Measurements from ENCODE around the gene MAP4K5. TPM values are rescaled to one million over a fixed set of nuclear protein-coding genes. Genes with fewer than 3 reads are reported as not detected.

MAP4K5 gene
- total RNA-seq, 1 experiment from 2014 or later = 64.8 TPM

DNA sequence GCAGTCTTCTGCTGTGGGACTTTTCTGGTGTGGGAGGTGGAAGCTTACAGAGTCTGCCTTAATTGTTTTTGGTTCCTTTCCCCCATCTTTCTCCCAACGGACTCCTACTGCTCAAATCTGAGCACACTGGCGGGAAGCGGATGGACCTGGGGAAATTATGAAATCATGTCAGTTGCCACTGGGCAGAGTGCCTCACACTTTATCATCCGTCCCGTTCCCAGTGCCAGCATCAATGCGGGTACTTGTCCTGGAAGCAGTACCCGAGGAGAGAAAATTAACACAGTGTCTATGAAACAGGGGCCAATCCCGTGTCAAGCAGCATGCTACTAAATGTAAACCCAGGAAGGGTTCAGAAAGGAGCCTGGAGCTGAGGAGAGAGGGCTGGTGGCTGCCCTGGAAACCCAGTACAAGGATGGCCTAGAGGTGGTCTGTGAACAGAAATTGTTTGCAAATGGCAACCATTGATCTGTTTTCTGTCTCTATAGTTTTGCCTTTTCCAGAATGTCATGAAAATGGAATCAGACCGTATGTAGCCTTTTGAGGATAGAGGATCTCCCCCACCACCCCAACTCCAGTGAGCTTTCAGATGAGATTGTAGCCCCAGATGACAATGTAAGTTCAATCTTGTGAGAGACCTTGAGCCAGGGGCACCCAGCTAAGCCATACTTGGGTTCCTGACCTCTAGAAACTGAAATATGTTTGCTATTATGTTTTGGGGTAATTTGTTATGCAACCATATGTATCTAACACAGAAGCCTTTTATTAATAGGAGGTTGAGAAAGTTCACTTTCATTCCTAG is 134.8 kb downstream of the MAP4K5 start:
- Histone ChIP-seq H3K27me3 (replicated peaks) (no peaks in the 10 kb centered on the region), H3K4me1 (replicated peaks) (peaks cover 34% of the 10 kb centered on the region), H3K9me3 (replicated peaks) (no peaks in the 10 kb centered on the region), H3K27ac (peak overlapping the region; percentile 60), H3K36me3 (no peaks in the 10 kb centered on the region; the same call in 1 of the 2 replicates), H3K4me3 (peak overlapping the region; percentile 59)
- DNase-seq (ENCODE audit: low read depth in 1 of 2, low spot score in 2 of 2) = no peak

DNA sequence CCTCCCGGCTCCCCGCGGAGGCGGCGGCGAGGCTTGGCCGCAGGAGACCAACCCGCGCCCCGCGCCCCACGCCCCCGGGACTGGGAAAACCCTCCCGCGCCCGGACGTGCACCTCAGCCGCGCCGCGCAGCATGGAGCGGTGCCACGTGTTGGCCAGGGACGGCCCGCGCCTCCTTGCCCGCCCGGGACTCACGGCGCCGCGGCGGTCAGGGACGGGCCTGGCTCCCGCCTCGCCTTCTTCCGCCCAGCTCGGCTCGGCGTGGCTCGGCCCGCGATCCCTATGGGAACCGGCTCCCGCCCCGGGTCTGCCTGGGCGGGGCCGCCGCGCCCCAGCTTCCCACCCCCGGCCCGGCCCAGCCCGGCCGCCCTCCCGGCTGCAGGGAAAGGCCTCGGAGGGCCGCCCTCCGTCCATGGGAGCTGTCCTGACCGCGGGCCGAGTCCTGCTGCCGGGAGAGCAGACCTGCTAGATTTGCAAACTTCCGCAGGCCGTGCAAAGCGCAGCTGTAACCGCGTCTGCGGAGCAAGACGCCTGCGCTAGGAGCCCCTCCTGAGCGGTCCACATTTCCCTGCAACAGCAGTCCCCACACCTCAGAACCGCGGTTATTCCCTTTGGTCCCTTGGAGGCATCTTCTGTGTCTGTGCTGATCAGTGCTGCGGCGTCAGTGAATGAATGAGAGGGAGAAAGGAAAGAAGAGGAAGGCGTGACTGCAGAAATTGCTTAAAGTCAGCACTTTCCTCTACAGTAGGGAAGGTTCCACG is 135.6 kb downstream of the MAP4K5 start, which contains the start of gene CDKL1:
Gene CDKL1 (minus strand): TSS at position 251 of the 759 bp plus-strand sequence. CDS start 1,013 bp downstream, outside the sequence.
- H3K27ac ChIP-seq = peak within 1 kb of the TSS; percentile 60
- H3K4me1 ChIP-seq (replicated peaks) = peaks cover 34% of the 10 kb centered on the region
- H3K9me3 ChIP-seq (replicated peaks) = no peaks in the 10 kb centered on the region
- H3K4me3 ChIP-seq = peak within 1 kb of the TSS; percentile 59
- peak; percentile 65 to 69 for DNase-seq (ENCODE audit: low read depth in 1 of 2, low spot score in 2 of 2)
- no peaks in the 10 kb centered on the region; the same call in 1 of the 2 replicates for H3K36me3 ChIP-seq
- H3K27me3 ChIP-seq (replicated peaks) = no peaks in the 10 kb centered on the region

- Histone ChIP-seq H3K9me3 (replicated peaks) (no peaks in the 10 kb centered on the region), H3K27me3 (replicated peaks) (no peaks in the 10 kb centered on the region), H3K36me3 (no peaks in the 10 kb centered on the region; the same call in 1 of the 2 replicates), H3K4me1 (replicated peaks) (peaks cover 30% of the 10 kb centered on the region), H3K27ac (no peak overlapping the region), H3K4me3 (no peak overlapping the region)
- no peak for DNase-seq (ENCODE audit: low read depth in 1 of 2, low spot score in 2 of 2)
Measured at GRCh38 chr14:50395448-50395847, 136.9 kb downstream of the MAP4K5 start.

DNA sequence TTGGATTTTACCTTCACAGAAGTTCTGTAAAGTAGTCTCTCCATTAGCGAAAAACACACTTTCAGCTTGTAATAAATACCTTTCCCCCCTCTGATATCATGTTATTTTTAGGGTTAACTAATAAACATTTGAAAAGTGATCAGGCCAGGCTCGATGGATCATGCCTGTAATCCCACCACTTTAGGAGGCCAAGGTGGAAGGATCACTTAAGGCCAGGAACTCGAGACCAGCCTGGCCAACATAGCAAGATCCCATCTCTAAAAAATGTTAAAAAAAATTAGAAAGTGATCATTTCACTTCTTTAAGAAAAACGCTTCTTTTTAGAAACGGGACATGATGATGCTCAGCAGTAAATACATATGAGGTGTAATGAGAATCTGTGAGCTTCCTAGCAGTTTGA is 137.7 kb downstream of the MAP4K5 start:
- Histone ChIP-seq H3K9me3 (replicated peaks) (no peaks in the 10 kb centered on the region), H3K4me3 (no peak overlapping the region), H3K27ac (no peak overlapping the region), H3K4me1 (replicated peaks) (peaks cover 23% of the 10 kb centered on the region), H3K27me3 (replicated peaks) (no peaks in the 10 kb centered on the region), H3K36me3 (no peaks in the 10 kb centered on the region; the same call in 1 of the 2 replicates)
- no peak for DNase-seq (ENCODE audit: low read depth in 1 of 2, low spot score in 2 of 2)

- no peaks in the 10 kb centered on the region for H3K4me1 ChIP-seq (replicated peaks)
- H3K27me3 ChIP-seq (replicated peaks) = no peaks in the 10 kb centered on the region
- no peak for DNase-seq (ENCODE audit: low read depth in 1 of 2, low spot score in 2 of 2)
- no peaks in the 10 kb centered on the region for H3K9me3 ChIP-seq (replicated peaks)
- H3K27ac ChIP-seq = no peak overlapping the region
- no peak overlapping the region for H3K4me3 ChIP-seq
- no peaks in the 10 kb centered on the region; the same call in 1 of the 2 replicates for H3K36me3 ChIP-seq
Measured at GRCh38 chr14:50389668-50390441, 142.5 kb downstream of the MAP4K5 start.

DNA sequence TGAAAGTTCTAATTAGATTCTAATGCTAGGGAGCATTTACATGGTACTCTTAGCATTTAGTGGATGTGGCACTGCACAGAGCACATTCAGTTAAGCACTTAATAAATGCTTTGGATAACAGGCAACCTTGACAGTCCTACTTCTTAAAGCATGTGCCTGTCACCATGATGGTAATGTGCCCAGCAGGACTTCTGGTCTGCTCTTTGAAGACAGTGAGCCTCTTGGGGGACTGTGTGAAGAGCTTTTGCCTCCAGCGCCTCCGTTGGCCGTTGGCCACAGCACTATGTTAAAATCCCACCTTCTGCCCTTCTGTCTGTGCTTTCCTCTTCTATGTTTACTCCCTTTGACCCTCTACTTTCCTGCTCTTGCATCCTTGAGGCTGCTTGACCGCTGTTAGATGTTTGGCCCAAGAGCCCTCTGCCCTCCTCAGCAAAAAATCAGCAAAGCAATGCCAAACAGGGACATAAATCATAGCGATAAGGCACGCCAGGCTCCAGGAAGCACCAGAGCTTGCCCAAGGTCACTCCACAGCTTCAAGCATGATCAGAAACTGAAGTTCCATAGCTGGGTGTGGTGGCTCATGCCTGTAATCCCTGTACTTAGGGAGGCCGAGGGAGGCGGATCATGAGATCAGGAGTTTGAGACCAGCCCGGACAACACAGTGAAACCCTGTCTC is 144.0 kb downstream of the MAP4K5 start:
- no peaks in the 10 kb centered on the region for H3K27me3 ChIP-seq (replicated peaks)
- DNase-seq (ENCODE audit: low read depth in 1 of 2, low spot score in 2 of 2) = no peak
- no peak overlapping the region for H3K27ac ChIP-seq
- no peaks in the 10 kb centered on the region for H3K4me1 ChIP-seq (replicated peaks)
- H3K9me3 ChIP-seq (replicated peaks) = no peaks in the 10 kb centered on the region
- no peaks in the 10 kb centered on the region; the same call in 1 of the 2 replicates for H3K36me3 ChIP-seq
- no peak overlapping the region for H3K4me3 ChIP-seq

DNA sequence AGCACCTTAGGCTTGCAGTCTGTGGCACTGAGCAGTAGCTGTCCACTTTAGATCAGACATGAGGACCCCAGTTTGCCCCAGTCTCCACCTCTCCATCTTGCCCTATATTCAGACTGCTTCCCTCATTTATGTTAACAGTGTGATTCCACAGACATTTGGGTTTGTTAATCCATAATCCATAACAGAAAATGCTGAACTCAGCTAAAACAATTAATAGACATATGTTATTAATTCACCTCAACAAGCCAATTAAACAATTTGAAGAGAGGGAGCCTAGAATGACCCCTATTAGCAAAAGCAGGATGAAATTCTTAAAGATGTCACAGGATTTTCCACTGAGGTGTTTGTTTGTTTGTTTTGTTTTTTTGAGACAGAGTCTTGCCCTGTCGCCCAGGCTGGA is 144.8 kb downstream of the MAP4K5 start:
- no peaks in the 10 kb centered on the region for H3K27me3 ChIP-seq (replicated peaks)
- H3K27ac ChIP-seq = no peak overlapping the region
- DNase-seq (ENCODE audit: low read depth in 1 of 2, low spot score in 2 of 2) = no peak
- H3K4me1 ChIP-seq (replicated peaks) = no peaks in the 10 kb centered on the region
- no peak overlapping the region for H3K4me3 ChIP-seq
- no peaks in the 10 kb centered on the region for H3K36me3 ChIP-seq
- H3K9me3 ChIP-seq (replicated peaks) = no peaks in the 10 kb centered on the region

- Histone ChIP-seq H3K9me3 (replicated peaks) (no peaks in the 10 kb centered on the region), H3K27ac (no peak overlapping the region), H3K36me3 (no peaks in the 10 kb centered on the region), H3K27me3 (replicated peaks) (no peaks in the 10 kb centered on the region), H3K4me3 (no peak overlapping the region), H3K4me1 (replicated peaks) (no peaks in the 10 kb centered on the region)
- no peak for DNase-seq (ENCODE audit: low read depth in 1 of 2, low spot score in 2 of 2)
Measured at GRCh38 chr14:50383618-50384225, 148.6 kb downstream of the MAP4K5 start.

DNA sequence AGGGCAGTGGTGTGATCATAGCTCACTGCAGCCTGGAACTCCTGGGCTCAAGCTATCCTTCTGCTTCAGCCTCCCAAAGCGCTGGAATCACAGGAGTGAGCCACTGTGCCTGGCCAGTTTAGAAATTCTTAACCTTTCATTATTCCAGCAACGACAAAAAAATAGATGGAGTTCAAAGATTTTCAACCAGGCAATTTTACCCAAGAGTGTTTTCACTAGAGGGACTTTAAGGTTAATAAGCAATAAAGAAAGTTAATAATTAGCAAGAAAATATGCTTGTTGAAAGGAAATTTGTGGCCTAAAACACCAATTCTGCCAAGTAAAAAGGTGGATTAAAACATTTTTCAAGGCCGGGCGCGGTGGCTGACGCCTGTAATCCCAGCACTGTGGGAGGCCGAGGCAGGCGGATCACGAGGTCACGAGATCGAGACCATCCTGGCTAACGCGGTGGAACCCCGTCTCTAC is 150.5 kb downstream of the MAP4K5 start:
- no peak overlapping the region for H3K27ac ChIP-seq
- DNase-seq (ENCODE audit: low read depth in 1 of 2, low spot score in 2 of 2) = no peak
- no peaks in the 10 kb centered on the region for H3K9me3 ChIP-seq (replicated peaks)
- no peaks in the 10 kb centered on the region for H3K27me3 ChIP-seq (replicated peaks)
- H3K4me1 ChIP-seq (replicated peaks) = no peaks in the 10 kb centered on the region
- no peaks in the 10 kb centered on the region for H3K36me3 ChIP-seq
- no peak overlapping the region for H3K4me3 ChIP-seq

- Histone ChIP-seq H3K27me3 (replicated peaks) (no peaks in the 10 kb centered on the region), H3K36me3 (no peaks in the 10 kb centered on the region), H3K4me1 (replicated peaks) (no peaks in the 10 kb centered on the region), H3K27ac (no peak overlapping the region), H3K4me3 (no peak overlapping the region), H3K9me3 (replicated peaks) (no peaks in the 10 kb centered on the region)
- no peak for DNase-seq (ENCODE audit: low read depth in 1 of 2, low spot score in 2 of 2)
Measured at GRCh38 chr14:50381008-50381407, 151.4 kb downstream of the MAP4K5 start.

- Histone ChIP-seq H3K4me1 (replicated peaks) (no peaks in the 10 kb centered on the region), H3K36me3 (no peaks in the 10 kb centered on the region), H3K4me3 (no peak overlapping the region), H3K9me3 (replicated peaks) (no peaks in the 10 kb centered on the region), H3K27ac (no peak overlapping the region), H3K27me3 (replicated peaks) (no peaks in the 10 kb centered on the region)
- no peak for DNase-seq (ENCODE audit: low read depth in 1 of 2, low spot score in 2 of 2)
Measured at GRCh38 chr14:50380455-50380854, 151.9 kb downstream of the MAP4K5 start.

DNA sequence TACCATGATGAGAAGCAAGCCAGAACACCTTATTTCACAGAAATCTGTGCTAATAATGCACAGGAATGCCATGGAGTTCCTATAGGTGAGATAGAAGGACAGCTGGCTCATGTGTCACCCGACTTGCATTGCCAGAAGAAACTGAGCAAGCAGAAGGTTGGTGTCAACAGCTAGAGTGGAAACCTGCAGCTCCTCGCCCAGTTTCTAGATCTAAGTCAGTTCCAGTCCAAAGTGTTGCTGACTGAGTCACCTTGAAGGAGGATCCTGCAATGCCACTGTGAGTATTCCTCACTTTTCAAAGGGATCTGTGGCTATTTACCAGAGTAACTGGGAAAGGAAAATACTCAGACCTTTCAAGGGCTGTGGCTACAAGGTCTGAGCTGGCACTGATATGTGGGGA is 152.8 kb downstream of the MAP4K5 start:
- DNase-seq (ENCODE audit: low read depth in 1 of 2, low spot score in 2 of 2) = no peak
- Histone ChIP-seq H3K27me3 (replicated peaks) (no peaks in the 10 kb centered on the region), H3K36me3 (no peaks in the 10 kb centered on the region), H3K4me1 (replicated peaks) (no peaks in the 10 kb centered on the region), H3K4me3 (no peak overlapping the region), H3K9me3 (replicated peaks) (no peaks in the 10 kb centered on the region), H3K27ac (no peak overlapping the region)

All from SJSA1 (cell line).